Endodermal cell (in vitro differentiated cells): ENCODE results near the gene RNF186. TPM values are rescaled to one million over a fixed set of nuclear protein-coding genes. Genes with fewer than 3 reads are reported as not detected.

Source experiments
- DNase-seq: peaks from one replicate; pipeline ENCODE4 v3.0.0-alpha.2; 2017
- H3K27ac ChIP-seq: 2 replicates; pipeline ENCODE4 v1.5.1; 2013; ENCODE audit warnings: mild to moderate bottlenecking, low read depth, low read length, moderate library complexity
- H3K27me3 ChIP-seq: 2 replicates; pipeline ENCODE4 v1.6.1; 2013; ENCODE audit warnings: mild to moderate bottlenecking, low read length, moderate library complexity; ENCODE audit not compliant: insufficient read depth, control insufficient read depth, poor library complexity, severe bottlenecking
- H3K36me3 ChIP-seq: 2 replicates; pipeline ENCODE4 v1.7.0; 2013; ENCODE audit warnings: mild to moderate bottlenecking, low read length, moderate library complexity; ENCODE audit not compliant: control insufficient read depth, insufficient read depth
- H3K4me1 ChIP-seq: one replicate; pipeline ENCODE4 v1.7.0; 2013; ENCODE audit warnings: low read length; ENCODE audit not compliant: control insufficient read depth, insufficient read depth
- H3K4me3 ChIP-seq: 2 replicates; pipeline ENCODE4 v1.5.1; 2013; ENCODE audit warnings: mild to moderate bottlenecking, low read length, moderate library complexity
- H3K9ac ChIP-seq: 2 replicates; pipeline ENCODE4 v1.6.1; 2013; ENCODE audit warnings: mild to moderate bottlenecking, low read length, moderate library complexity; ENCODE audit not compliant: poor library complexity, severe bottlenecking; ENCODE audit errors: extremely low read depth
- H3K9me3 ChIP-seq: 2 replicates; pipeline ENCODE4 v1.6.1; 2013; ENCODE audit warnings: mild to moderate bottlenecking, low read length, moderate library complexity; ENCODE audit not compliant: control insufficient read depth
- H3K27ac Mint-ChIP-seq: 2 replicates; pipeline ENCODE4 v1.8.0; 2020; ENCODE audit warnings: mixed read lengths
- H3K27me3 Mint-ChIP-seq: 2 replicates; pipeline ENCODE4 v1.8.0; 2021; ENCODE audit warnings: mild to moderate bottlenecking, mixed read lengths; ENCODE audit not compliant: insufficient read depth
- H3K36me3 Mint-ChIP-seq: 2 replicates; pipeline ENCODE4 v1.8.0; 2020; ENCODE audit warnings: low read depth, mixed read lengths
- H3K4me1 Mint-ChIP-seq: 2 replicates; pipeline ENCODE4 v1.8.0; 2020; ENCODE audit warnings: mixed read lengths
- H3K4me3 Mint-ChIP-seq: 2 replicates; pipeline ENCODE4 v1.8.0; 2020; ENCODE audit warnings: mild to moderate bottlenecking, moderate library complexity, mixed read lengths
- H3K9me3 Mint-ChIP-seq: 2 replicates; pipeline ENCODE4 v1.8.0; 2020; ENCODE audit warnings: mild to moderate bottlenecking, mixed read lengths
- CTCF ChIP-seq: fragments of 200-600 bp; sonication (generic); conservative IDR thresholded peaks from 2 replicates; pipeline ENCODE4 v1.5.0; 2021; ENCODE audit warnings: antibody characterized with exemption, mild to moderate bottlenecking
- WGBS, 2 experiments: methylation state at CpG; one replicate each; pipeline versions ENCODE4 v1.1.5 to v1.1.7; 2013; ENCODE audit warnings: missing lambda C conversion rate in 2 of 2, mixed read lengths in 1 of 2; ENCODE audit not compliant: insufficient coverage in 1 of 2, insufficient read length in 1 of 2; 5-methylcytosine and 5-hydroxymethylcytosine counted together
- total RNA-seq, 2 donors: library from RNA; stranded (reverse); fragmentation: NEBNext Ultra II Directional in 1 of 2; extraction: Animal tissue kit (Norgen Biotek cat#: 25700) in 1 of 2; gene quantifications; 2 replicates in 1 of 2; 3 replicates in 1 of 2; pipeline ENCODE4 v1.2.1, GENCODE V29; 2021

RNF186 gene
- total RNA-seq, 2 donors from 2014 or later: not detected

- Histone ChIP-seq H3K4me3 (peak overlapping the region; percentile 77), H3K9ac (no peak overlapping the region), H3K36me3 (no peaks in the 10 kb centered on the region), H3K27me3 (peaks cover 34% of the 10 kb centered on the region), H3K4me1 (no peaks in the 10 kb centered on the region), H3K27ac (no peak overlapping the region), H3K9me3 (no peaks in the 10 kb centered on the region)
- H3K9me3 Mint-ChIP-seq: no peaks in the 10 kb centered on the region
- H3K27ac Mint-ChIP-seq: no peak overlapping the region
- peak; percentile 72 for DNase-seq
- WGBS, 2 experiments: 32 to 46% methylated on average over 18 to 33 of the region's 33 CpGs
- TF ChIP-seq CTCF: no peak
- peaks cover 11% of the 10 kb centered on the region for H3K4me1 Mint-ChIP-seq
- H3K36me3 Mint-ChIP-seq: no peaks in the 10 kb centered on the region
- peak overlapping the region; percentile 55 for H3K4me3 Mint-ChIP-seq
- H3K27me3 Mint-ChIP-seq: peaks cover 26% of the 10 kb centered on the region
Observed at GRCh38 chr1:19800076-19800804, 14.8 kb downstream of the RNF186 start.

- H3K36me3 Mint-ChIP-seq: no peaks in the 10 kb centered on the region
- H3K27me3 ChIP-seq: peaks cover 34% of the 10 kb centered on the region
- TF ChIP-seq CTCF: peak; percentile 71
- H3K9ac ChIP-seq: no peak within 1 kb of the TSS
- H3K4me1 ChIP-seq: no peaks in the 10 kb centered on the region
- H3K27me3 Mint-ChIP-seq: peaks cover 26% of the 10 kb centered on the region
- peak; percentile 74 for DNase-seq
- H3K4me1 Mint-ChIP-seq: peaks cover 11% of the 10 kb centered on the region
- 14 to 48% methylated on average over 11 to 70 of the region's 70 CpGs for WGBS, 2 experiments
- H3K9me3 ChIP-seq: no peaks in the 10 kb centered on the region
- no peak within 1 kb of the TSS for H3K27ac ChIP-seq
- H3K9me3 Mint-ChIP-seq: no peaks in the 10 kb centered on the region
- no peak within 1 kb of the TSS for H3K27ac Mint-ChIP-seq
- peak within 1 kb of the TSS; percentile 77 for H3K4me3 ChIP-seq
- H3K36me3 ChIP-seq: no peaks in the 10 kb centered on the region
- H3K4me3 Mint-ChIP-seq: peak within 1 kb of the TSS; percentile 55
Observed at GRCh38 chr1:19799230-19800075, 15.6 kb downstream of the RNF186 start, which contains the start of gene TMCO4. TSS of gene TMCO4 (minus strand) at chr1:19799916. CDS start at chr1:19780758, 19,158 bp downstream.

- H3K4me1 Mint-ChIP-seq: peaks cover 15% of the 10 kb centered on the region
- TF ChIP-seq CTCF: no peak
- Histone ChIP-seq H3K27ac (no peak overlapping the region), H3K9me3 (no peaks in the 10 kb centered on the region), H3K9ac (no peak overlapping the region), H3K27me3 (peaks cover 34% of the 10 kb centered on the region), H3K36me3 (no peaks in the 10 kb centered on the region), H3K4me1 (no peaks in the 10 kb centered on the region), H3K4me3 (no peak overlapping the region)
- H3K9me3 Mint-ChIP-seq: no peaks in the 10 kb centered on the region
- WGBS, 2 experiments: 87 to 88% methylated on average over 6 of the region's 6 CpGs
- DNase-seq: no peak
- no peak overlapping the region for H3K27ac Mint-ChIP-seq
- H3K4me3 Mint-ChIP-seq: peak overlapping the region; percentile 55
- no peaks in the 10 kb centered on the region for H3K36me3 Mint-ChIP-seq
- peaks cover 25% of the 10 kb centered on the region for H3K27me3 Mint-ChIP-seq
Observed at GRCh38 chr1:19798486-19799229, 16.4 kb downstream of the RNF186 start.
